Activated CD8-positive, alpha-beta T cell treated with anti-CD3 and anti-CD28 coated beads for 36 hours (primary cell): ENCODE measurements around the gene FCN3. TPM values are rescaled to one million over a fixed set of nuclear protein-coding genes. Genes with fewer than 3 reads are reported as not detected.

Experiments used
- ATAC-seq: fragments of 200-7000 bp; cut with Tn5 transposase; one replicate; pipeline ENCODE4 v1.10.0; 2021; ENCODE audit warnings: mild to moderate bottlenecking, moderate library complexity
- CTCF ChIA-PET: fragments of 350-600 bp; sonication (Branson Sonifier 250); formaldehyde crosslinking; loops from one replicate; lab custom pipeline; 2021; ENCODE audit warnings: antibody characterized with exemption; lab: Charles Lee
- POLR2A ChIA-PET: fragments of 350-600 bp; sonication (Branson Sonifier 250); formaldehyde crosslinking; loops from one replicate; lab custom pipeline; 2021; ENCODE audit warnings: antibody characterized with exemption; lab: Charles Lee
- DNase-seq: peaks from one replicate; pipeline ENCODE4 v3.0.0-alpha.2; 2020
- H3K27ac Mint-ChIP-seq: one replicate; pipeline ENCODE4 v1.8.0; 2021; ENCODE audit warnings: mild to moderate bottlenecking, mixed read lengths
- H3K27me3 Mint-ChIP-seq: one replicate; pipeline ENCODE4 v1.8.0; 2021; ENCODE audit warnings: mixed read lengths
- H3K36me3 Mint-ChIP-seq: one replicate; pipeline ENCODE4 v1.8.0; 2021; ENCODE audit warnings: low read depth, mixed read lengths
- H3K4me1 Mint-ChIP-seq: one replicate; pipeline ENCODE4 v1.8.0; 2021; ENCODE audit warnings: low read depth, mixed read lengths
- H3K4me3 Mint-ChIP-seq: one replicate; pipeline ENCODE4 v1.8.0; 2021; ENCODE audit warnings: mild to moderate bottlenecking, moderate library complexity, mixed read lengths
- H3K9me3 Mint-ChIP-seq: one replicate; pipeline ENCODE4 v1.8.0; 2021; ENCODE audit warnings: mixed read lengths
- intact Hi-C: fragments of 100-400 bp; cut with micrococcal nuclease; formaldehyde crosslinking; loops from one replicate; pipeline ENCODE4 v1.10.0; 2022
- total RNA-seq, 2 experiments: library from RNA; stranded (reverse); gene quantifications; one replicate each; pipeline ENCODE4 v1.2.3, GENCODE V29; 2021
- TF ChIP-seq, protein P1 (sequence below): fragments of 200-600 bp; IDR thresholded peaks from one replicate; pipeline ENCODE4 v1.8.0; 2022; ENCODE audit warnings: antibody characterized with exemption, mild to moderate bottlenecking

FCN3 gene
- total RNA-seq, 2 experiments from 2014 or later: not detected

DNA sequence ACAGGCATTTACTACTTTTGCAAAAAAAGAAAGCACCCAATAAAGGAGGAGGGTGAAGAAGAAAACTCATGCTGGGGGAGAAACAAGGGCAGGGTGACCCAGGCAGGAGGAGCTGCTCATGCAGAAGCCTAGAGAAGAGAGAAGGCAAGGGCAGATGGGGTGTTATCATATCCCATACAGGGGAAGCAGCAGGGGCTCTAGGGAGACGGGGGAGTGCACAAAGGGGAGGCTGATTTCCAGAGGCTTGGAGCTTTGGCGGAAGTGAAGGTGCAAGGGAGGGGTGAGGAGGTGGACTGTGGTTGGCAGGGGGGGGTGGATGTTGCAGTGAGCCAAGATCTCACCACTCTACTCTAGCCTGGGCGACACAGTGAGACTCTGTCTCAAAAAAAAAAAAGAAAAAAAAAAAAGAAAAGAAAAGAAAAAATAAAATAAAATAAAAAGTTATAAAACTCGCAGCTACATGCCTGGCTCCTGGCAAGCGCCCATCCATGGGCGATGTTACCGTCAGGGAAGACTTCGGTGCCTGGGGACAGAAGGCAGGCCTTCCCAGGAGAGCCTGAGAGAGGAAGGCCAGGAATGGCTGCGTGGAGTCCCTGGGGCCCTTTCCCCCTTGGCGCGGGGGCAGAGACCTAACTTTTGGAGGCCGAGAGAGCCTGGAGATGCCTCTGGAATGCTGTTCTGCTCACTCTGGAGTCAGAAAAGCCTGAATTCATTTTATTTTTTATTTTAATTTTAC is 3.3 kb upstream of the FCN3 start:
- Mint-ChIP-seq H3K27ac (no peak overlapping the region), H3K27me3 (peaks cover 4% of the 10 kb centered on the region), H3K4me1 (no peaks in the 10 kb centered on the region), H3K36me3 (no peaks in the 10 kb centered on the region), H3K9me3 (no peaks in the 10 kb centered on the region), H3K4me3 (no peak overlapping the region)
- POLR2A ChIA-PET: interaction anchor here (0.7 kb wide), 1 partner anchor 32 kb away, joined by 4 read pairs; no protein-coding TSS in a partner anchor
- TF ChIP-seq, protein P1, sequence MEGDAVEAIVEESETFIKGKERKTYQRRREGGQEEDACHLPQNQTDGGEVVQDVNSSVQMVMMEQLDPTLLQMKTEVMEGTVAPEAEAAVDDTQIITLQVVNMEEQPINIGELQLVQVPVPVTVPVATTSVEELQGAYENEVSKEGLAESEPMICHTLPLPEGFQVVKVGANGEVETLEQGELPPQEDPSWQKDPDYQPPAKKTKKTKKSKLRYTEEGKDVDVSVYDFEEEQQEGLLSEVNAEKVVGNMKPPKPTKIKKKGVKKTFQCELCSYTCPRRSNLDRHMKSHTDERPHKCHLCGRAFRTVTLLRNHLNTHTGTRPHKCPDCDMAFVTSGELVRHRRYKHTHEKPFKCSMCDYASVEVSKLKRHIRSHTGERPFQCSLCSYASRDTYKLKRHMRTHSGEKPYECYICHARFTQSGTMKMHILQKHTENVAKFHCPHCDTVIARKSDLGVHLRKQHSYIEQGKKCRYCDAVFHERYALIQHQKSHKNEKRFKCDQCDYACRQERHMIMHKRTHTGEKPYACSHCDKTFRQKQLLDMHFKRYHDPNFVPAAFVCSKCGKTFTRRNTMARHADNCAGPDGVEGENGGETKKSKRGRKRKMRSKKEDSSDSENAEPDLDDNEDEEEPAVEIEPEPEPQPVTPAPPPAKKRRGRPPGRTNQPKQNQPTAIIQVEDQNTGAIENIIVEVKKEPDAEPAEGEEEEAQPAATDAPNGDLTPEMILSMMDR: no peak
- intact Hi-C loops: no loop called here
- CTCF ChIA-PET: interaction anchor here (1.0 to 1.6 kb wide), 3 partner anchors 9 to 82 kb away, joined by 3 to 9 read pairs (median 7); partner anchors contain the start of gene MAP3K6
- ATAC-seq (no peak), DNase-seq (no peak)

DNA sequence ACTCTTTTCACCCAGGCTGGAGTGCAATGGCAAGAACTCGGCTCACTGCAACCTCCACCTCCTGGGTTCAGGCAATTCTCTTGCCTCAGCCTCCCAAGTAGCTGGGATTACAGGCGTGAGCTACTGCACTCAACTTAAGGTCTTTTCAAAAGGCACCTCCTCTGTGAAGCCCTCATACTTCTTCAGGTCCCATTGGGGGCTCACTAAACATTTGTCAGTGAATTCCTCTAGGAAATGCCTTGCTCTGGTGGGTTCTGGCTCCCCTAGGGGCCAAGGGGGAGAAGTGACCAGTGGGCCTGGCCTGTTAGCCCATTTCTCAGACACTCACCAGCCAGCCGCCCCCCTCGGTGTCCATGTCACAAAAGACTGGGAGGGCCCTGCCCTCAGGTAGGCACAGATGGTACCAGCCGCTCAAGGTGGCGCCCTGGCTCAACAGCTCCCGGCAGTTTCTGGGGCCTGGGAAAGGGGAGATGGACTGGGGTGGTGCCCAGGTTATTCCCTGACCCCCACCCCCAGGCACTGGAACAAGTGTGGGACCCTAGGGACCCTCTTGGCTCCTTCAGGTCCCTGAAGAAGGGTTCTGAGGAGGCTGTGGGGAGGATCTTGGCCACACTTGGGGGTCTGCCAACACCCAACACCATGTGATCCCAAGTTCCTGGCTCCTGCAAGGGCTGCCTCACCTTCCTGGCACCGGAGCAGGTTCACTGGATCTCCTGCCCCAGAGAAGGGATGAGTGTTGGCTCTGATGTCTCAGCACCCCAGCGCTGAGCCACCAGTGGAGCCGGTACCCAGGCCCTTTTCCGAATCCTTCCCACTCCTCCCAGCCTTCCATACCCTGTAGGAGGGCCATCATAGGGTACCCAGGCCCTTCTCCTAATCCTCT is 1.6 kb downstream of the FCN3 start:
- ChIA-PET CTCF (interaction anchor here (0.7 to 8.2 kb wide), 4 partner anchors 14 to 728 kb away, joined by 3 to 91 read pairs (median 6); no protein-coding TSS in a partner anchor), POLR2A (interaction anchor here (0.6 to 1.0 kb wide), 2 partner anchors 11 to 50 kb away, joined by 3 read pairs; no protein-coding TSS in a partner anchor)
- Mint-ChIP-seq H3K9me3 (no peaks in the 10 kb centered on the region), H3K27ac (no peak overlapping the region), H3K4me3 (no peak overlapping the region), H3K4me1 (peaks cover 8% of the 10 kb centered on the region), H3K27me3 (no peaks in the 10 kb centered on the region), H3K36me3 (no peaks in the 10 kb centered on the region)
- DNase-seq (no peak), ATAC-seq (no peak)
- TF ChIP-seq, protein P1: no peak
- intact Hi-C loops: no loop called here

DNA sequence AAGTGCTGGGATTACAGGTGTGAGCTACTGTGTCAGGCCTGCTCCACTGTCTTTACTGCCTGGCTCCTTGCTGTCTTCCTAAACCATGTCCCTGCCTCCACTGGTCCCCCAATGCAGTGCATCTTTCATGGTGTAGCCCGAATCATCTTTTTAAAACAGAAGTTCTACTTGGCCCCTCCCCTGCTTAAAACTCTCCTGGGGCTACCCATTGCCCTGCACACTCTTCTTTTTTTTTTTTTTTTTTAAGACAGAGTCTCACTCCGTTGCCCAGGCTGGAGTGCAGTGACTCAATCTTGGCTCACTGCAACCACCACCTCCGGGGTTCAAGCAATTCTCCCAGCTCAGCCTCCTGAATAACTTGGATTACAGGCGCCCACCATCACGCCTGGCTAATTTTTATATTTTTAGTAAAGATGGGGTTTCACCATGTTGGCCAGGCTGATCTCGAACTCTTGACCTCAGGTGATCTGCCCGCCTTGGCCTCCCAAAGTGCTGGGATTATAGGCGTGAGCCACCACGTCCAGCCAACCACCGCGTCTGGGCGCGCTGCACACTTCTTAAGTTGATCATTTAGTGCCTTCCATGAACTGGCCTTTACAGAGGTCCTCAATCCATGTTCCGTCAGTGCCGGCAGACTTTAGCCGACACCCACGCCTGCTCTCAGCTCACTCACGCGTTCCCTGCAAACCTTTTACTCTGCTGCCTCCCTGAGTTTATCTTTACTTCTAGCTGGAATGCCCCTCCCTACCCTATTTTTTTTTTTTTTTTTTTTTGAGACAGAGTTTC is 2.4 kb downstream of the FCN3 start:
- TF ChIP-seq, protein P1: no peak
- no peak for DNase-seq
- Mint-ChIP-seq H3K4me1 (peaks cover 8% of the 10 kb centered on the region), H3K36me3 (no peaks in the 10 kb centered on the region), H3K27me3 (no peaks in the 10 kb centered on the region), H3K9me3 (no peaks in the 10 kb centered on the region), H3K4me3 (no peak overlapping the region), H3K27ac (no peak overlapping the region)
- ATAC-seq: no peak
- POLR2A ChIA-PET: interaction anchor here (0.6 to 1.7 kb wide), 5 partner anchors 10 to 50 kb away, joined by 3 to 4 read pairs (median 3); no protein-coding TSS in a partner anchor
- intact Hi-C loops: no loop called here
- CTCF ChIA-PET: interaction anchor here (0.7 to 8.2 kb wide), 7 partner anchors 10 to 727 kb away, joined by 3 to 91 read pairs (median 3); no protein-coding TSS in a partner anchor

- ChIA-PET POLR2A (interaction anchor here (0.8 to 0.9 kb wide), 2 partner anchors 11 to 12 kb away, joined by 3 read pairs; no protein-coding TSS in a partner anchor), CTCF (interaction anchor here (1.0 to 8.2 kb wide), 6 partner anchors 12 to 56 kb away, joined by 3 to 91 read pairs (median 4); no protein-coding TSS in a partner anchor)
- intact Hi-C loops: no loop called here
- Mint-ChIP-seq H3K27me3 (no peaks in the 10 kb centered on the region), H3K4me3 (no peak overlapping the region), H3K9me3 (no peaks in the 10 kb centered on the region), H3K36me3 (no peaks in the 10 kb centered on the region), H3K4me1 (peaks cover 18% of the 10 kb centered on the region), H3K27ac (no peak overlapping the region)
- no peak for DNase-seq
- TF ChIP-seq, protein P1: no peak
- ATAC-seq: no peak
Observed at GRCh38 chr1:27368869-27369582, 5.6 kb downstream of the FCN3 start.
